GM18861 (cell line): ENCODE results near the gene FCHSD2.
"Not testable (repeated sequence)": the region's sequence is repeated elsewhere in the genome, so short reads cannot be mapped to it uniquely, and the experiment has no call there.

Source experiments
- ATAC-seq: cut with Tn5 transposase; IDR thresholded peaks from one replicate; pipeline ENCODE4 v1.9.1; 2021; ENCODE audit not compliant: unreplicated experiment

The FCHSD2 gene

DNA sequence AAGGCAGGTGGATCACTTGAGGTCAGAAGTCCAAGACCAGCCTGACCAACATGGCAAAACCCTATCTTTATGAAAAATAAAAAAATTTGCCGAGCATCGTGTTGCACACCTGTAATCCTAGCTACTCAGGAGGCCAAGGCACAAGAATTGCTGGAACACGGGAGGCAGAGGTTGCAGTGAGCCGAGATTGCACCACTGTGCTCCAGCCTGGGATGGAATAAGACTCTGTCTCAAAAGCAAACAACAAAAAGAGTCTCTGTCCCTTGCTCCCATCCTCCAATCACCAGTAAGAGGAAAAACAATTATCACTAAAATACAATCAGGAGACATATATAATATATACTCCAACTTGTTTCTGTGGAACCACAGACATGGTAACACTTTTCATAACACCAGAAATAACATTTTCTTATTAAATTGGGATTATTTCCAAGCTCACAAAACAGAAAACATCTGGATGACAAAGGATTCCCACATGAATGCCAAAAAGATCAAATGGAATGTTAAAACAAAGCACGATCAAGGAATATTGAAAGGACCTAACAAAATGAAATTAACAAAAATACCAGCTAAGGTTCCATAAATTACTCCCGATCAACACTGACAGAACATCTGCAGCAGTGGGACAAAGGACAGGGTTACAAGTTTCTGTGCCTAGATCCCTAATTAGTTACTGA is 15.2 kb downstream of the FCHSD2 start:
- no peak for ATAC-seq

DNA sequence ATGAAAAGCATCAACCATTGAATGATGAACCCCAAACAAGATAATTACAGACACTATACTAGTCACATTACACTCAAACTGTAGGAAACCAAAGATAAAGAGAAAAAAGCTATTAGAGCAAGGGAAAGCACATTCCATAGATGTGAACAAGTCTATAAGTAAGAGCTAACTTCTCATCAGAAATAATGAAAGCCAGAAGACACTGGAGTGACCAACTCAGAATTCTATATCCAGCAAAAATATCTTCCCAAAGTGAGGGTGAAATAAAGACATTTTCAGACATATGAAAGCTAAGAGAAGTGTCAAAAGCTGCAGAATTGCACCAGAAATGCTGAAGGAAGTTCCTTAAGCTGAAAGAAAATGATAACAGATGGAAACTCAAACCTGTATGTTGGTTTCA is 17.3 kb downstream of the FCHSD2 start:
- ATAC-seq, result no peak

GRCh38 chr11:73123892-73124291 is 18.2 kb downstream of the FCHSD2 start:
- not testable (repeated sequence) for ATAC-seq

DNA sequence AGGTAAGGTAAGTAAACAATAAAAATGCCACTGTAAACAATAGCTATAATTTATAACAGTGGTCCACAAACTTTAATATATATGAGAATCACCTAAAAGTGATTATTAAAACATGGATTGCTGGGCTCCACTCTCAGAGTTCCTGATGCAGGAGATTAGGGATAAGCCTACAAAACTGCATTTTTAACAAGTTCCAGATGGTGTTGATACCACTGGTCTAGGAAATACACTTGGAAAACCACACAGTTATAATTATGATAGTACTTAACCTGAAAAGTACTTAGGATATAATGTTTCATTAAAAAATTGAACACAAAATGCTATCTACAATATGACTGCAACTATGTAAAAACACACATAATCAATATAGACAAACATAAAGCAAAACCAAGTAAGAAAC is 20.4 kb downstream of the FCHSD2 start:
- ATAC-seq, result no peak

DNA sequence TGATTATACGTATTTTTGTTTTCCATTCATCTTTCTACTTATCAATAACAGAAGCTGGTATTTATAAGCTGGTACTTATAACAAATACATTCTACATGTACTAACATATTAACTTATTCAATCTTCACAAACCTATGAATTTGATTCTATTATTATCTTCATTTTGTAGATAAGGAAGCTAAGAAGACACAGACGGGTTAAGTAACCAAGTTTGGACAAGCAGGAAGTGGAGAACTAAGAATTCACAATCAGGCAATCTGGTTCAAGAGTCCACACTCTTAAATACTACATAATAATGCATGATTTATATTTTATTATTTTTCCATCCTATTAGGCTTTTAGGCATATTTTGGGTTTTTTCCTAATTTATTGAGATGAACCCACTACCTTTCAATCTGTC is 25.0 kb downstream of the FCHSD2 start:
- ATAC-seq, result no peak

DNA sequence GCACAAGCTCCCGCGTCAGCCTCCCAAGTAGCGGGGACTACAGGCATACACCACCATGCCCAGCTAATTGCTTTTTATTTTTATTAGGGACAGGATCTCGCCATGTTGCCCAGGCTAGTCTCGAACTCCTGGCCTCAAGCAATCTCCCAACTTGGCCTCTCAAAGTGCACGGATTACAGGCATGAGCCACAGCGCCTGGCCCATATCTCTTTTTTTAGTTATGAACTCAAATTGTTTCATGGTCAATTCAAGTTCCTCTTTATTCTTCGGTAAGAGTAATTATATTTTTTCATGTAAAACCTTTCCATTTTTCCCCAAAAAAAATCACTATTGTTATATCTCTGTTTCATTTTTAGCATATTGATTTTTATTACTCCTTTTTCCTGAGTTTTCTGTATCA is 25.5 kb downstream of the FCHSD2 start:
- ATAC-seq, result no peak

GRCh38 chr11:73114835-73115220 is 27.3 kb downstream of the FCHSD2 start:
- ATAC-seq, result no peak

DNA sequence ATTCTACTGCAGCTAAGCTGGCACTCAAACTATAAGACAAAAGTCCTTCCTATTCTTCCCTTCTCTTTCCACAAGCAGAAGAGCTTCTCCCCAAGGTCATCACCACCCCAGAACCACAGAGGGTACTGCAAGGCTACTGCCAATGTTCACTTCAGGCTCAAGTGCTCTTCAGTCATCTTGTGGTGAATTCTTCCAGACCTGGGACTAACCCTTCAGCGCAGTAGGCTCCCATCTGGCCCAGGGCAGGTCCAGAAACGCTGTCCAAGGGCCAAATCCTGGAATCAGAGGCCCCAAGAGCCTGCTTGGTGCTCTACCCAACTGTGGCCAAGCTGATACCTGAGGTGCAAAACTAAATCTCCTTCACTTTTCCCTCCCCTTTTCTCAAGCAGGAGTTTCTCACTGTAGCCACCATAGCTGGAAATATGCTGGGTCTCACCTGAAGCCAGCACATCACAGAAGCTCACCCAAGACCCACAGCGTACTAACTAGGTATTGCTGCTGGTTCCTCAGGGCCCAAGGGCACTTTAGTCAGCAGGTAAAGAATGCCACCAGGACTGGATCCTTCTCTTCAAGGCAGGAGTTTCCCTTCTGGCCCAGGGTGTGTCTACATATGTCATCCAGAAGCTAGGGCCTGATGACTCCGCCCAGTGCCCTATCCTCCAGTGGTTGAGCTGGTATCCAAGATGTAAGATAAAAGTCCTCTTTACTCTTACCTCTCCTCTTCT is 27.8 kb downstream of the FCHSD2 start:
- no peak for ATAC-seq

DNA sequence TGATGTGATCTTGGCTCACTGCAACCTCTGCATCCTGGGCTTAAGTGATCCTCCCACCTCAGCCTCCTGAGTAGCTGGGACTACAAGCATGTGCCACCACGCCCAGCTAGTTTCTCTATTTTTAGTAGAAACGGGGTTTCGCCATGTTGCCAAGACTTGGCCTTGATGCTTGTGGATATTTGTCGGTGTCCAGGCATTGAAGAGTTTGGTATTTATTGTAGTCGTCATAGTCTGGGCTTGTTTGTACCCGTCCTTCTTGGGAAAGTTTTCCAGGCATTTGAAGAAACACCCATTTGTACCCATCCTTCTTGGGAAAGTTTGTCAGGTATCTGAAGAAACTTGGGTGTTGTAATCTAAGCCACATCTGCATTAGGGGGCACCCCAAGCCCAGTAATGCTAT is 28.7 kb downstream of the FCHSD2 start:
- ATAC-seq, result no peak

- ATAC-seq, result no peak
Measured at GRCh38 chr11:73107597-73107996, 34.5 kb downstream of the FCHSD2 start.

GRCh38 chr11:73106347-73106746 is 35.8 kb downstream of the FCHSD2 start:
- no peak for ATAC-seq

DNA sequence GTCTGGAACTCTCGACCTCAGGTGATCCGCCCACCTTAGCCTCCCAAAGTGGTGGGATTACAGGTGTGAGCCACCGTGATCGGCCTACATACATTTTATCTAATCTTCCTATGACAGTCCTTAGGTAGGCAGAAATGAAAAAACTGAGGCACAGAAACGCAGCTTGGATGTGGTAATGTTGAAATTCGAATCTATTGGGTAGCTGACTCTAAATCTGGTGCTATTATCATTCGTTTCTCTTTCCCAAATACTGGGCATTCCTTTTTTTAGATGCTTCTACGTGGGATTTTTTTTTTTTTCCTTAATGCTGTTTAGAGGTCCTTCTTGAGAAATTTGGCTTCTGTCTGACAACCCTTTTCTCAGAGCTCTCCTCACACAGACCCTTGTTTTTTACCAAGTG is 41.5 kb downstream of the FCHSD2 start:
- ATAC-seq, result no peak

DNA sequence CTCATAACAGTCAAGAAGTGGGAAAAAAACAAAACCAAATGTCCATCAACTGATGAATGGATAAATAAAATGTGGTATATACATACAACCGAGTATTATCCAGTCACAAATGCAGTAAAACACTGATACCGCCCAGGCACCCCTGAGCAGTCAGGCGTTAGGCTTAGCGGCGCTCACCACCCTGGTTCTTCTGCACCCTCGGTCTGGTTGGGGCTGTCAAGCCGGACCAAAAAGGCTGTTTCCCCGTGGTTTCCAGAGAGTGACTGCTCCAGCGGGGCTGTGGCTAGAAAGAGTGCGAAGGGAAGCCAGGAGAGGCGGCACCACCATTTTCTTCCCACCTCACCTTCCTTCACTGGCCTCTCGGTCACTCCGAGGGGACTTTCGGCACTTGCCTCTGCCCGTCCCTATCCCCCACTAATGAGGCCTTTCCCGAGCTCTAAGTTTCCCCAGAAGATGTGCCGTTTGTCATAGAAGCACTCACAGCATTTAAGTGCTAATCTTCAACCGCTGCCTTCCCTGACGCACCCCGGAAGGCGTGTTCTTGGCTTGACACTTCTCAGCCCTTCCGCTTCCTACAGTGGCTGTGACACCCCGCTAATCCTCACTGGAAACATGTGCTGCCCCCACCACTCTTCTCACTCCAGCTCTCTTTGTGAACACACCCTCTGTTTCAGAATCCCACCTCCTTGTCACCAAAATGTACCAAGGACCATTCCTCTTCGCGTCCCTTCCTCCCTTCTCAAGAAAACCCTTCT is 42.4 kb downstream of the FCHSD2 start:
- no peak for ATAC-seq

DNA sequence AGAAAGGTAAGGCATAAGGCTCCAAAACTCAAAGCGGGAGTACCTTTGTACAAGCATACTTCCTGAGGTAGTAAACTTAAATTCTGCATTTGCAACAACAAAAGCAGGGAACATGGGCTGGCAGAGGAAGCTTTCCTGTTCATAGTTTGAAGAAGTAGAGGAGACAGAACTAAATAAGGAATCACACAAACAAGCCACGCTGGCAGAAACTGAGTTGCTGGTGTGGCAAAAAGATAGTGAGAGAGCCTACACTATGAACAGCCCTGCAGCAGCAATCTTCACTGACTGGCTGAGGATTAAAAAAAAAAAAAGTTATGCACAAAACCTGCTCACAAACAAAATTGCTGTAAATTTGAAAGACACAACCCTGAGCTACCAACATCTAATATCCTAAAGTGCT is 46.5 kb downstream of the FCHSD2 start:
- no peak for ATAC-seq

DNA sequence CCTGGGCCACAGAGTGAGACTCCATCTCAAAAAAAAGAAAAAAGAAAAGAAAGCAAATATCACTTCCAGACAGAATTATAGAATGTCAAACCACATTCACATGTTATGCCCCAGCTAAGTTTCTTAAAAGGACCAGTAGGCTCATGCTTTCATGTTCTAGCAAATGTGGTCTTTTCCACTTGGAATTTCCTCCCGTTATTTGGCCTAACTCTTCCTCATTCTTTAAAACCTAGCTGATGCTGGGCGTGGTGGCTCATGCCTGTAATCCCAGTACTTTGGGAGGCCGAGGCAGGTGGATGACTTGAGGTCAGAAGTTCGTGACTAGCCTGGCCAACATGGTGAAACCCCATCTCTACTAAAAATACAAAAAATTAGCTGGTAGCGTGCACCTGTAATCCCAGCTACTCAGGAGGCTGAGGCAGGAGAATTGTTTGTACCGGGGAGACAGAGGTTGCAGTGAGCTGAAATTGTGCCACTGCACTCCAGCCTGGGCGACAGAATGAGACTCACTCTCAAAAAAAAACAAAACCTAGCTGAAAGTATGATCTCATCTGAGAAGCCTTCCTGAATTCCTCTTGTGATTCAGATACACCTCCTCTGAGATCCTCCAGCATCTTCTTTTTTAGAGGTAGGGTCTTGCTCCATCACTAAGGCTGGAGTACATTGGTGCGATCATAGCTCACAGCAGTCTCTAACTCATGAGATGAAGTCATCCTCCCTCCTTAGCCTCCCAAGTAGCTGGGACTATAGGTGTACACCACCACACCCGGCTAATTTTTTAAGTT is 50.4 kb downstream of the FCHSD2 start:
- no peak for ATAC-seq

DNA sequence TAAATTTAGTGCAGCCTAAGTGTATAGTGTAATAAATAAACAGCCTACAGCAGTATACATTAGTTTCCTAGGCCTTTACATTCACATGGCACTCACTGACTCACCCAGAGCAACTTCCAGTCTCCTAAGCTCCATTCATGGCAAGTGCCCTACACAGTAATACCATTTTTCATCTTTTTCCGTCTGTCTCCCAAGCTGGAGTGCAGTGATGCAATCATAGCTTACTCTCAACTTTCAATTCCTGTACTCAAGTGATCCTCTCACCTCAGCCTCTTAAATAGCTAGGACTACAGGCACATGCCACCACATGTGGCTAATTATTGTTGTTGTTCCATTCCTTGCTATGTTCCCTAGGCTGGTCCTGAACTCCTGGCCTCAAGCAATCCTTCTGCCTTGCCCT is 54.4 kb downstream of the FCHSD2 start:
- ATAC-seq, result no peak

DNA sequence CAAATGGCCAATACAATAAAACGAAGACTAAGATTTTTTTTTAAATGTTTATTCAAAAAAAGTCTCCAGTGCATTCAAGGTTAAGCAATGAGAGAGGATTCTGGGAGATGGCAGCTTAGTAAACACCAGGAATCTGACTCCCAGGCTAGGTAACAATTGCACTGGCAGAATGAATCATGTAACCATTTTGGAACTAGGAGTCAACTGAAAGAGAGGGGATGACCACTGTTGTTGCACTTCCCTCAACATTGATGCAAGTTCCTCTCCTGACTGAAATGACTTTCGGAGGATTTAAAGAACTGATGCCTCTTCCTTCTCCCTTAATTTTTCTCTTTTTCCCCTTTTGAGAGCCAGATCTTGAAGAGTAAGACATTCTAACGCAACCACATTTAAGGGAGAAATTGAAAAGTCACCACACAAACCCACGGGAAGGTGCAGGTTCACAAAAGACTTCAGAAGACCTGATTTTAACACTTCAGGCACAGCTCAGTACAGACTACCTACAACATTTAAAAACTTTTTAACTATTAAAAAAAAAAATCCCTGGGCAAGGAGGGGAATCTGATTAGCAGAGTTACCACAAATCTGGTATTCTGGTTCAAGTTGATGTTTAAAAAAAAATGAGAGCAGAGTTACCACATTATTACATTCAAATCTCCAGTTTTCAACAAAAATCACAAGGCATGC is 56.8 kb downstream of the FCHSD2 start:
- no peak for ATAC-seq

DNA sequence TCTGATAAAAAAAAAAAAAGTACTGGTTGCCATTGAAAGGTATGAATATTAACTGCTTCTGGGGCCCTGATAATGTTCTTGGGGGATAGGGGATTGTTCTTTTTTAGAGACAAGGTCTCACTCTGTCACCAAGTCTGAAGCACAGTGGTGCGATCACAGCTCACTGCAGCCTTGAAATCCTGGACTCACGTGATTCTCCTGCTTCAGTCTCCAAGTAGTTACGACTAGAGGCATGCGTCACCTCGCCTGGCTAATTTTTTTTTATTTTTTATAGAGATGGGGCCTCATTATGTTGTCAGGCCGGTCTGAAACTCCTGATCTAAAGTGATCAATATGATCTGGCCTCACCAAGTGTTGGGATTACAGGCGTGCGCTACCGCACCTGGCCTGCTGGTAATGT is 63.5 kb downstream of the FCHSD2 start:
- ATAC-seq, result no peak

- no peak for ATAC-seq
Measured at GRCh38 chr11:73077454-73077853, 64.7 kb downstream of the FCHSD2 start.

GRCh38 chr11:73074319-73074718 is 67.8 kb downstream of the FCHSD2 start:
- ATAC-seq, result no peak
